G401 (cell line): ENCODE results near the gene SGO2. TPM values are rescaled to one million over a fixed set of nuclear protein-coding genes. Genes with fewer than 3 reads are reported as not detected.

Experiments used
- total RNA-seq: library from RNA; depleted of rRNA; stranded (reverse); fragments of >200 nt; shearing (Covaris generic); gene quantifications from 2 replicates; pipeline ENCODE4 v1.2.3, GENCODE V29; 2014; rRNA removed

Gene SGO2
- total RNA-seq, 1 experiment from 2014 or later = 8.6 TPM

Other genes starting within 250 kb of the SGO2 start
- gene SPATS2L, start 219.5 kb upstream of the SGO2 start, total RNA-seq = not detected in 2 replicates
- gene KCTD18, start 16.1 kb upstream of the SGO2 start, total RNA-seq = 11.0 and 15.4 TPM in 2 replicates
- not detected in 2 replicates for gene AOX1, start 59.8 kb downstream of the SGO2 start, total RNA-seq